ENCODE measurements around the gene NPIPA7. TPM values are rescaled to one million over a fixed set of nuclear protein-coding genes. Genes with fewer than 3 reads are reported as not detected.
"Not testable (repeated sequence)": the region's sequence is repeated elsewhere in the genome, so short reads cannot be mapped to it uniquely, and the experiment has no call there.

The NPIPA7 gene
- total RNA-seq, result not detected in 2 replicates

DNA sequence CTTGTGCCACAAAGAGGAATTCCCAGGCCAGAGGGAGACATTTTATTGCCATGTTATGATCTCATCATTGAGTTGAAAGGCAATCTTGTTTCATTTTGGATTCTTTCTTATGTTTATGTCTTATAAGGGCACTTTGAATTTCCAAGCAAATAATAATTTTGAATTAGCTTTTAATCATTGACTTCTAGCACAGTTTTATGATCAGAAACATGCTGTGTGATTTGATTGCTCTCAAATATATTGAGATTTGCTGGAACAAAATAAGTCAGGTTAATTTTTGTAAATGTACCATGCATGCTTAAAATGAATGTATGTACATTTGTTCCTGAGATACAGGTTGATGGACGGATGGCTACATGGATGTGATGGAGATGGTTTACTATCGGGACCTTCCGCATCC is at the start of gene NPIPA7:
Gene NPIPA7, plus strand, starts transcription at position 301 of the 400 bp plus-strand sequence. CDS start 105 bp downstream, outside the sequence.
- DNase-seq, result not testable (repeated sequence)

DNA sequence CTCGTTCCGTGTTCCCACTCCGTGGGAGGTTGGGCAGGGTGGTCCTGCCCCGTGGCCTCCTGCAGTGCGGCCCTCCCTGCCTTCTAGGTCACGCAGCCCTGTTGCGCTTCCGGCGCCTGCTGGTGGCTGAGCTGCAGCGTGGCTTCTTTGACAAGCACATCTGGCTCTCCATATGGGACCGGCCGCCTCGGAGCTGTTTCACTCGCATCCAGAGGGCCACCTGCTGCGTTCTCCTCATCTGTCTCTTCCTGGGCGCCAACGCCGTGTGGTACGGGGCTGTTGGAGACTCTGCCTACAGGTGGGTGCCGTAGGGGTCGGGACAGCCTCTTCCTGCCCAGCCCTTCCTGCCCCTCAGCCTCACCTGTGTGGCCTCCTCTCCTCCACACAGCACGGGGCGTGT is 47.5 kb upstream of the NPIPA7 start:
- not testable (repeated sequence) for DNase-seq

DNA sequence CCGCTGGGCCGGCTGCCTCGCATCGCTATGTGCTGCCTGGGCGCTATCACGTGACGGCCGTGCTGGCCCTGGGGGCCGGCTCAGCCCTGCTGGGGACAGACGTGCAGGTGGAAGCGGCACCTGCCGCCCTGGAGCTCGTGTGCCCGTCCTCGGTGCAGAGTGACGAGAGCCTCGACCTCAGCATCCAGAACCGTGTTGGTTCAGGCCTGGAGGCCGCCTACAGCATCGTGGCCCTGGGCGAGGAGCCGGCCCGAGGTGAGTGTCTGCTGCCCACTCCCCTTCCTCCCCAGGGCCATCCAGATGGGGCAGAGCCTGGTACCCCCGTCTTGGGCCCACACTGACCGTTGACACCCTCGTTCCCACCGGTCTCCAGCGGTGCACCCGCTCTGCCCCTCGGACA is 21.4 kb upstream of the NPIPA7 start:
- DNase-seq, result not testable (repeated sequence)

DNA sequence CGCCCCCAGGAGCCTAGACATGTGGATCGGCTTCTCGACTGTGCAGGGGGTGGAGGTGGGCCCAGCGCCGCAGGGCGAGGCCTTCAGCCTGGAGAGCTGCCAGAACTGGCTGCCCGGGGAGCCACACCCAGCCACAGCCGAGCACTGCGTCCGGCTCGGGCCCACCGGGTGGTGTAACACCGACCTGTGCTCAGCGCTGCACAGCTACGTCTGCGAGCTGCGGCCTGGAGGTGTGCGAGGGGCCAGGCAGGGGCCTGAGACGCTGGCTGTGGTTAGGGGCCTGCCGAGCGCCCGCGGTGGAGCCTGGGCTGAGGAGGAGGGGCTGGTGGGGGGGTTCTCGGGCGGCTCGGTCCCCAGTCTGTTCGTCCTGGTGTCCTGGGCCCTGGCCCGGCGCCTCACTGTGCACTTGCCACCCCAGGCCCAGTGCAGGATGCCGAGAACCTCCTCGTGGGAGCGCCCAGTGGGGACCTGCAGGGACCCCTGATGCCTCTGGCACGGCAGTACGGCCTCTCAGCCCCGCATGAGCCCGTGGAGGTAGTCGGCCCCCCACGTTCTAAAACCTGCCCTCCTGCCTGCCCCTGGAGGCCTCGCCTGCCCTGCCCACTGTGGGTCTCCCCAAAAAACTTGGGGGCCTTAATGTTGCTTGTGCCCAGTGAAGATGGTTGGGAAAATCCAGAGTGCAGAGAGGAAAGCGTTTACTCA is 20.2 kb upstream of the NPIPA7 start:
- DNase-seq, result not testable (repeated sequence)

DNA sequence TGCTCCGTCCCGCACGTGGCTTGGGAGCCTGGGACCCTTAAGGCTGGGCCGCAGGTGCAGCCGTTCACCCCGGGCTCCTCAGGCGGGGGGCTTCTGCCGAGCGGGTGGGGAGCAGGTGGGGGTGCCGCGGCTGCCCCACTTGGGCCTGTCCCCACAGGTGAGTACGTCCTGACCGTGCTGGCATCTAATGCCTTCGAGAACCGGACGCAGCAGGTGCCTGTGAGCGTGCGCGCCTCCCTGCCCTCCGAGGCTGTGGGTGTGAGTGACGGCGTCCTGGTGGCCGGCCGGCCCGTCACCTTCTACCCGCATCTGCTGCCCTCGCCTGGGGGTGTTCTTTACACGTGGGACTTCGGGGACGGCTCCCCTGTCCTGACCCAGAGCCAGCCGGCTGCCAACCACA is 15.3 kb upstream of the NPIPA7 start:
- DNase-seq, result not testable (repeated sequence)

DNA sequence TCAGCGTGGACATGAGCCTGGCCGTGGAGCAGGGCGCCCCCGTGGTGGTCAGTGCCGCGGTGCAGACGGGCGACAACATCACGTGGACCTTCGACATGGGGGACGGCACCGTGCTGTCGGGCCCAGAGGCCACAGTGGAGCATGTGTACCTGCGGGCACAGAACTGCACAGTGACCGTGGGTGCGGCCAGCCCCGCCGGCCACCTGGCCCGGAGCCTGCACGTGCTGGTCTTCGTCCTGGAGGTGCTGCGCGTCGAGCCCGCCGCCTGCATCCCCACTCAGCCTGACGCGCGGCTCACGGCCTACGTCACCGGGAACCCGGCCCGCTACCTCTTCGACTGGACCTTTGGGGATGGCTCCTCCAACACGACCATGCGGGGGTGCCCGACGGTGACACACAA is 14.8 kb upstream of the NPIPA7 start:
- not testable (repeated sequence) for DNase-seq

DNA sequence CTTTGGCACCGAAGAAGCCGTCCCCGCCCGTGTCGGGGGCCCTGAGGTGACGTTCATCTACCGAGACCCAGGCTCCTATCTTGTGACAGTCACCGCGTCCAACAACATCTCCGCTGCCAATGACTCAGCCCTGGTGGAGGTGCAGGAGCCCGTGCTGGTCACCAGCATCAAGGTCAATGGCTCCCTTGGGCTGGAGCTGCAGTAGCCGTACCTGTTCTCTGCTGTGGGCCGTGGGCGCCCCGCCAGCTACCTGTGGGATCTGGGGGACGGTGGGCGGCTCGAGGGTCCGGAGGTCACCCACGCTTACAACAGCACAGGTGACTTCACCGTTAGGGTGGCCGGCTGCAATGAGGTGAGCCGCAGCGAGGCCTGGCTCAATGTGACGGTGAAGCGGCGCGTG is 14.2 kb upstream of the NPIPA7 start:
- DNase-seq, result not testable (repeated sequence)

DNA sequence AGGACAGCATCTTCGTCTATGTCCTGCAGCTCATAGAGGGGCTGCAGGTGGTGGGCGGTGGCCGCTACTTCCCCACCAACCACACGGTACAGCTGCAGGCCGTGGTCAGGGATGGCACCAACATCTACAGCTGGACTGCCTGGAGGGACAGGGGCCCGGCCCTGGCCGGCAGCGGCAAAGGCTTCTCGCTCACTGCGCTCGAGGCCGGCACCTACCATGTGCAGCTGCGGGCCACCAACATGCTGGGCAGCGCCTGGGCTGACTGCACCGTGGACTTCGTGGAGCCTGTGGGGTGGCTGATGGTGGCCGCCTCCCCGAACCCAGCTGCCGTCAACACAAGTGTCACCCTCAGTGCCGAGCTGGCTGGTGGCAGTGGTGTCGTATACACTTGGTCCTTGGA is 13.6 kb upstream of the NPIPA7 start:
- not testable (repeated sequence) for DNase-seq

DNA sequence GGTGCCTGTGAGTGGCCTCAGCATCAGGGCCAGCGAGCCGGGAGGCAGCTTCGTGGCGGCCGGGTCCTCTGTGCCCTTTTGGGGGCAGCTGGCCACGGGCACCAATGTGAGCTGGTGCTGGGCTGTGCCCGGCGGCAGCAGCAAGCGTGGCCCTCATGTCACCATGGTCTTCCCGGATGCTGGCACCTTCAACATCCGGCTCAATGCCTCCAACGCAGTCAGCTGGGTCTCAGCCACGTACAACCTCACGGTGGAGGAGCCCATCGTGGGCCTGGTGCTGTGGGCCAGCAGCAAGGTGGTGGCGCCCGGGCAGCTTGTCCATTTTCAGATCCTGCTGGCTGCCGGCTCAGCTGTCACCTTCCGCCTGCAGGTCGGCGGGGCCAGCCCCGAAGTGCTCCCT is 13.1 kb upstream of the NPIPA7 start:
- not testable (repeated sequence) for DNase-seq

DNA sequence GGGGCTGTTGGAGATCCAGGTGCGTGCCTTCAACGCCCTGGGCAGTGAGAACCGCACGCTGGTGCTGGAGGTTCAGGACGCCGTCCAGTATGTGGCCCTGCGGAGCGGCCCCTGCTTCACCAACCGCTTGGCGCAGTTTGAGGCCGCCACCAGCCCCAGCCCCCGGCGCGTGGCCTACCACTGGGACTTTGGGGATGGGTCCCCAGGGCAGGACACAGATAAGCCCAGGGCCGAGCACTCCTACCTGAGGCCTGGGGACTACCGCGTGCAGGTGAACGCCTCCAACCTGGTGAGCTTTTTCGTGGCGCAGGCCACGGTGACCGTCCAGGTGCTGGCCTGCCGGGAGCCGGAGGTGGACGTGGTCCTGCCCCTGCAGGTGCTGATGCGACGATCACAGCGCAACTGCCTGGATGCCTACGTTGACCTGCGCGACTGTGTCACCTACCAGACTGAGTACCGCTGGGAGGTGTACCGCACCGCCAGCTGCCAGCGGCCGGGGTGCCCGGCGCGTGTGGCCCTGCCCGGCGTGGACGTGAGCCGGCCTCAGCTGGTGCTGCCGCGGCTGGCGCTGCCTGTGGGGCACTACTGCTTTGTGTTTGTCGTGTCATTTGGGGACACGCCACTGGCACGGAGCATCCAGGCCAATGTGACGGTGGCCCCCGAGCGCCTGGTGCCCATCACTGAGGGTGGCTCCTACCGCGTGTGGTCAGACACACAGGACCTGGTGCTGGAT is 12.2 kb upstream of the NPIPA7 start:
- not testable (repeated sequence) for DNase-seq

DNA sequence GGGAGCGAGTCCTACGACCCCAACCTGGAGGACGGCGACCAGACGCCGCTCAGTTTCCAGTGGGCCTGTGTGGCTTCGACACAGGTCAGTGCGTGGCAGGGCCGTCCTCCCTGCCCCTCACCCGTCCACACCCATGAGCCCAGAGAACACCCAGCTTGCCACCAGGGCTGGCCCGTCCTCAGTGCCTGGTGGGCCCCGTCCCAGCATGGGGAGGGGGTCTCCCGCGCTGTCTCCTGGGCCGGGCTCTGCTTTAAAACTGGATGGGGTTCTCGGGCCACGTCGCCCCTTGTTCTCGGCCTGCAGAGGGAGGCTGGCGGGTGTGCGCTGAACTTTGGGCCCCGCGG is 11.7 kb upstream of the NPIPA7 start:
- not testable (repeated sequence) for DNase-seq

DNA sequence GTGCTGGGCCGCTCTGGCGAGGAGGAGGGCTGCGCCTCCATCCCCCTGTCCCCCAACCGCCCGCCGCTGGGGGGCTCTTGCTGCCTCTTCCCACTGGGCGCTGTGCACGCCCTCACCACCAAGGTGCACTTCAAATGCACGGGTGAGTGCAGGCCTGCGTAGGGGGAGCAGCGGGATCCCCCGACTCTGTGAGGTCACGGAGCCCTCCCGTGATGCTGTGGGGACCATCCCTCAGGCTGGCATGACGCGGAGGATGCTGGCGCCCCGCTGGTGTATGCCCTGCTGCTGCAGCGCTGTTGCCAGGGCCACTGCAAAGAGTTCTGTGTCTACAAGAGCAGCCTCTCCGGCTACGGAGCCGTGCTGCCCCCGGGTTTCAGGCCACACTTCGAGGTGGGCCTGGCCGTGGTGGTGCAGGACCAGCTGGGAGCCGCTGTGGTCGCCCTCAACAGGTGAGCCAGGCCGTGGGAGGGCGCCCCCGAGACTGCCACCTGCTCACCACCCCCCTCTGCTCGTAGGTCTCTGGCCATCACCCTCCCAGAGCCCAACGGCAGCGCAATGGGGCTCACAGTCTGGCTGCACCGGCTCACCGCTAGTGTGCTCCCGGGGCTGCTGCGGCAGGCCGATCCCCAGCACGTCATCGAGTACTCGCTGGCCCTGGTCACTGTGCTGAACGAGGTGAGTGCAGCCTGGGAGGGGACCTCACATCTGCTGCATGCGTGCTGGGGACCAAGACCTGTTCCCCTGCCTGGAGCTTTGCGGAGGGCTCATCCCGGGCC is 9.7 kb upstream of the NPIPA7 start:
- DNase-seq, result not testable (repeated sequence)

DNA sequence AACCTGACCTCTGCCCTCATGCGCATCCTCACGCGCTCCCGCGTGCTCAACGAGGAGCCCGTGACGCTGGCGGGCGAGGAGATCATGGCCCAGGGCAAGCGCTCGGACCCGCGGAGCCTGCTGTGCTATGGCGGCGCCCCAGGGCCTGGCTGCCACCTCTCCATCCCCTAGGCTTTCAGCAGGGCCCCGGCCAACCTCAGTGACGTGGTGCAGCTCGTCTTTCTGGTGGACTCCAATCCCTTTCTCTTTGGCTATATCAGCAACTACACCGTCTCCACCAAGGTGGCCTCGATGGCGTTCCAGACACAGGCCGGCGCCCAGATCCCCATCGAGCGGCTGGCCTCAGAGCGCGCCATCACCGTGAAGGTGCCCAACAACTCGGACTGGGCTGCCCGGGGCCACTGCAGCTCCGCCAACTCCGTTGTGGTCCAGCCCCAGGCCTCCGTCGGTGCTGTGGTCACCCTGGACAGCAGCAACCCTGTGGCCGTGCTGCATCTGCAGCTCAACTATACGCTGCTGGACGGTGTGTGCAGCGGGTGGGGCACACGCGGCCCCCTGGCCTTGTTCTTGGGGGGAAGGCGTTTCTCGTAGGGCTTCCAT is 7.7 kb upstream of the NPIPA7 start:
- DNase-seq, result not testable (repeated sequence)

DNA sequence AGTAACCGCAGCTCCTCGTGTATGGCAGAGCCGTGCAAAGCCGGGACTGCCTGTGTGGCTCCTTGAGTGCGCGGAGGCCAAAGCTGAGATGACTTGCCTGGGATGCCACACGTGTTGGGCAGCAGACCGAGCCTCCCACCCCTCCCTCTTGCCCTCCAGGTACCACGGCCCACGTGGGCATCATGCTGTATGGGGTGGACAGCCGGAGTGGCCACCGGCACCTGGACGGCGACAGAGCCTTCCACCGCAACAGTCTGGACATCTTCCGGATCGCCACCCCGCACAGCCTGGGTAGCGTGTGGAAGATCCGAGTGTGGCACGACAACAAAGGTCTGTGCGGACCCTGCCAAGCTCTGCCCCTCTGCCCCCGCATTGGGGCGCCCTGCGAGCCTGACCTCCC is 4.7 kb upstream of the NPIPA7 start:
- not testable (repeated sequence) for DNase-seq

DNA sequence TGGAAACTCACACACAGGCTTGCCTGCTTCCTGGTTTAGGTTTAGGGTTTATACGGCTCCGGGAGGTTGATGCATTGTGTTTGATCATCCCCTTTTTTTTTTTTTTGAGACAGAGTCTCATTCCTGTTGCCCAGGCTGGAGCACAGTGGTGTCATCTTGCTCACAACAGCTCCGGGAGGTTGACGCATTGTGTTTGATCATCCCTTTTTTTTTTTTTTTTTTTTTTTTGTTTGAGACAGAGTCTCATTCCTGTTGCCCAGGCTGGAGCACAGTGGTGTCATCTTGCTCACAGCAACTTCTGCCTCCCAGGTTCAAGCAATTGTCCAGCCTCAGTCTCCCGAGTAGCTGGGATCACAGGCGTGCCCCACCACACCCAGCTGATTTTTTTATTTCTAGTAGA is 20.7 kb downstream of the NPIPA7 start:
- DNase-seq, result not testable (repeated sequence)

DNA sequence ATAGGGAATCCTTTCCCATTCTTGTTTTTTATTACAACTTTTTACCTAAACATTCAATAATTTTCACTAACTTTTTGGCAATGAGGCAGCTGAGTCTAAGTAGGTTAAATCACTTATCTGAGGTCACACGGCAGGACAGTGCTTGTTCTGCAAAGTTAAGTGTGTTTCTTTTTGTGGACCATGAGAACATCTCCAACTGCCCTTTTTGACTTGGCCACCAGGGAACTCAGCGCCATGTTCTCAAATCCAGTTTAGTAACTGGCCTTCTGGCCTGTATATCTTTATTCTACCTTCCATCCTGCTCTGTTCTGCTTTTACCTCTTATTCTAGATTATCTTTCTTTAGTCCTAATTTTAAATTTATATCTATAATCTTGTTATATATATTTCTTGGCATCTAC is 23.4 kb downstream of the NPIPA7 start:
- not testable (repeated sequence) for DNase-seq

DNA sequence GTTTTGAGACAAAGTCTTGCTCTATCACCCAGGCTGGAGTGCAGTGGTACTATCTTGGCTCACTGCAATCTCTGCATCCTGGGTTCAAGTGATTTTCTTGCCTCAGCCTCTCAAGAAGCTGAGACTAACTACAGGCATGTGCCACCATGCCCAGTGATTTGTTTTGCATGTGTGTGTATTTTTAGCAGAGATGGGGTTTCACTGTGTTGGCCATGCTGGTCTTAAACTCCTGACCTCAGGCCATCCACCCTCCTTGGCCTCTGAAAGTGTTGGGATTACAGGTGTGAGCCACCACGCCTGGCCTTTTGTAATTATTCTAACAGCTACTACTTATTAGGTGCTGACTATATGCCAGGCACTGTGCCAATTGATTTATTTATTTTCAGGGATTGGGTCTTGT is 25.3 kb downstream of the NPIPA7 start:
- DNase-seq, result not testable (repeated sequence)

DNA sequence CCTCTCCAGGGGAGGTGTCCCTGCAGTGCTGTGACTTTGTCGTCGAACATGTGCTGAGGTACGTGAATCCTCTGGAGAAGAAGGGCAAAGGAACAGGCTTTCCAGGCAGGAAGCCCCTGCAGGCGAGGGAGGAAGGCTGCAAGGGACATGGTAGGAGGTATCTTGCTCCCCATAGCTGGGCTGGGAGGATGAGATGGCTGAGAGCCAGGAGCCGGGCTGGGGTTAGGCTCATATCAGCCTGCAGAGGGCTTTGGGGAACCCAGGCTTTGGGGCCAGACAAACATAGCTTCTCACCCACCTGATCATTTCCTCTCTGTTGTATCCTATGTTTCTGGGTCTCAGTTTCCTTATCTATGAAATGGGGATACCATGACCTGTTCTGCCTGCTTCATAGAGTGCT is 26.5 kb downstream of the NPIPA7 start:
- DNase-seq, result not testable (repeated sequence)

DNA sequence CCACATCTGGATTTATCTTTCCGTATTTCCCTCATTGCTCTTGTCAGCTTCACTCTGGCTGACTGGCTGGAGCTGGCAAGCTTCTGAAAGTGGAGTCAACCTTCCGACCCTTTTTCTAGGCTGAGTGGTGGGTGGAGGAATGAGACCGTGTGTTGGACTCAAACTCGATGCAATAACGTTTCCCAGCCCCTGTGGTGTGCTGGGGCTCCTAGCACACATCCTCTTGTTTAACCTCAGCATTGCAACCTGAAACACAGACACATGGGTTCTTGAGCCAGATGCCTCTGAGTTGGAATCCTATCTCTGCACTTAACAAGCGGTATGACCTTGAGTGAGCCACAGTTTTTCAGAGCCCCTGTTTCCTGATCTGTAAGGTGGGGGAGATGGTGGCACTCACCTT is 29.5 kb downstream of the NPIPA7 start:
- not testable (repeated sequence) for DNase-seq

DNA sequence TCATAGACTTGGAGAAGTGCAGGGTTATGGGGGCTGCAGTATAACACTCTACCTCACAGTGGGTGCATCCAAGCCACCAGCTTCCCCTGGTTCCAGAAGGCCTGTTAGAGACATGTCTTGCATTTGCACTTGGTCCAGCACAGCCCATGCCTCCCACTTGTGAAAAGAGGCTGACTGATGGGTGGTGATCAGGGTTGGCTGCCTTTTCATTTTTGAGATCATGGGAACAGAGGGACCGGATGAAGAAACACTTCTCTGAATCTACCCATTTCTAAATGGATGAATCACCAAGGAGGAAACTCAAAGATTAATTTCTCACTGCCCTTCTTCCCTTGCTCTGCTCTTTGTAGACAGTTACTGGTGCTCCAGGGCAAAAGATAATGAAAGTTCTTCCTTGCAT is 34.8 kb downstream of the NPIPA7 start:
- not testable (repeated sequence) for DNase-seq

DNA sequence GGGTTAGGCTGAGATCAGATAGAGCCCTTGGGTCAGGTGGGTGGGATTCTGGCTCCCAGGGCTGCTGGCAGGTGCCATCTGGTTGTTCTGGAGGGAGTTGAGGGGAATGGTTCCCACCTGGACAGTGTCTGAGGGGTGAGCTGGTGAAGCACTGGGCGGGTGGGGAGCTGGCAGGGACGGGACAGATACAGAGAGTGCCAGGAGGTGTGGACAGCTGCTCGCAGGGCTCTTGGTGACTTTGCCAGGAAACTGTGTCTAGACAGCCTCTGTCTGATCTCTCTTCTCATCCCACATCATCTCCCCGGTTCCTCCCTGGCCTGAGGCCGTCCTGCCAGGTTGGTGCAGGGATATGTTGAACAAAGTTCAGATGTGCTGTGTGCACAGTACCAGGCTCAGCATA is 38.1 kb downstream of the NPIPA7 start:
- not testable (repeated sequence) for DNase-seq

DNA sequence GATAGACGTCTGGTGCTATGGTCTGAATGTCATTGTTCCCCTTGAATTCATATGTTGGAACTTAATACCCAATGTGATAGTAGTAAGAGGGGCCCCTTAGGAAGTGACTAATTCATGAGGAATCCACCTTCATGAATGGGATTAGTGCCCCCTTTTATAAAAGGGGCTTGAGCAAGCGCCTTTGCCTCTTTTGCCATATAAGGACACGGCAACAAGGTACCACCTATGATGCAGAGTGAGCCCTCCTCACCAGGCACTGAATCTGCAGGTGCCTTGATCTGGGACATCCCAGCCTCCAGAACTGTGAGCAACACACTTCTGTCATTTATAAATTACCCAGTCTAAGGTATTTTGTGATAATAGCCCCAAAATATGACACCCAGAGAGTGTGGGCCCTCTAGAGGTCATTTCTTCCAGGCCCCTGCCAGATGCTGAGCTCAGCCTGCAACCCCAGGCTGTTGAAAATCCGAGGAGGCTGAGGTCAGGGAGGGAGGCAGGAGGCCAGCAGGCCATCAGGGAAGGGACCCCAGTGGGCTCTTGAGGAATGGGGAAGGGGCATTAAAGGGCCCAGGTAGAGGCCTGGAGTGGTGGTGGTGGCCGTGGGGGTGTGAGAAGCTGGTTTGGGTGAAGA is 39.1 kb downstream of the NPIPA7 start:
- not testable (repeated sequence) for DNase-seq

All from dermis blood vessel endothelial cell (primary cell).